Measurements from ENCODE around the gene GDPD5.

GDPD5 gene

GRCh38 chr11:75558939-75559843 lies 33.5 kb upstream of the GDPD5 start:
- H3K9me3 ChIP-seq (ENCODE audit: control insufficient read depth, low read length), result no peaks in the 10 kb centered on the region
- H3K4me3 ChIP-seq (ENCODE audit: insufficient read depth, low read depth, low read length, poor library complexity, severe bottlenecking), result no peak overlapping the region
- peaks cover 19% of the 10 kb centered on the region for H3K4me1 ChIP-seq (ENCODE audit: control insufficient read depth, insufficient read depth, low read length, poor library complexity, severe bottlenecking)
- H3K27ac ChIP-seq (ENCODE audit: insufficient read depth, low read length, poor library complexity, severe bottlenecking), result no peak overlapping the region
- no peaks in the 10 kb centered on the region for H3K27me3 ChIP-seq (replicated peaks; ENCODE audit: control insufficient read depth, insufficient read depth, low read length, poor library complexity, severe bottlenecking)
- no peak for DNase-seq
- no peaks in the 10 kb centered on the region for H3K36me3 ChIP-seq (ENCODE audit: control insufficient read depth, insufficient read depth, low read length)

GRCh38 chr11:75557666-75558494 lies 32.1 kb upstream of the GDPD5 start:
- Histone ChIP-seq H3K9me3 (ENCODE audit: control insufficient read depth, low read length) (no peaks in the 10 kb centered on the region), H3K4me3 (ENCODE audit: insufficient read depth, low read depth, low read length, poor library complexity, severe bottlenecking) (no peak overlapping the region), H3K27me3 (replicated peaks; ENCODE audit: control insufficient read depth, insufficient read depth, low read length, poor library complexity, severe bottlenecking) (no peaks in the 10 kb centered on the region), H3K36me3 (ENCODE audit: control insufficient read depth, insufficient read depth, low read length) (no peaks in the 10 kb centered on the region), H3K4me1 (ENCODE audit: control insufficient read depth, insufficient read depth, low read length, poor library complexity, severe bottlenecking) (peaks cover 9% of the 10 kb centered on the region), H3K27ac (ENCODE audit: insufficient read depth, low read length, poor library complexity, severe bottlenecking) (no peak overlapping the region)
- no peak for DNase-seq

- H3K27me3 ChIP-seq (replicated peaks; ENCODE audit: control insufficient read depth, insufficient read depth, low read length, poor library complexity, severe bottlenecking), result no peaks in the 10 kb centered on the region
- no peak overlapping the region for H3K4me3 ChIP-seq (ENCODE audit: insufficient read depth, low read depth, low read length, poor library complexity, severe bottlenecking)
- DNase-seq, result no peak
- H3K27ac ChIP-seq (ENCODE audit: insufficient read depth, low read length, poor library complexity, severe bottlenecking), result no peak overlapping the region
- no peaks in the 10 kb centered on the region for H3K36me3 ChIP-seq (ENCODE audit: control insufficient read depth, insufficient read depth, low read length)
- H3K4me1 ChIP-seq (ENCODE audit: control insufficient read depth, insufficient read depth, low read length, poor library complexity, severe bottlenecking), result peaks cover under 1% of the 10 kb centered on the region
- H3K9me3 ChIP-seq (ENCODE audit: control insufficient read depth, low read length), result no peaks in the 10 kb centered on the region
Observed at GRCh38 chr11:75556275-75556674, 30.5 kb upstream of the GDPD5 start.

GRCh38 chr11:75555079-75555811 lies 29.5 kb upstream of the GDPD5 start:
- H3K4me1 ChIP-seq (ENCODE audit: control insufficient read depth, insufficient read depth, low read length, poor library complexity, severe bottlenecking), result no peaks in the 10 kb centered on the region
- DNase-seq, result no peak
- no peak overlapping the region for H3K27ac ChIP-seq (ENCODE audit: insufficient read depth, low read length, poor library complexity, severe bottlenecking)
- no peaks in the 10 kb centered on the region for H3K36me3 ChIP-seq (ENCODE audit: control insufficient read depth, insufficient read depth, low read length)
- no peak overlapping the region for H3K4me3 ChIP-seq (ENCODE audit: insufficient read depth, low read depth, low read length, poor library complexity, severe bottlenecking)
- no peaks in the 10 kb centered on the region for H3K27me3 ChIP-seq (replicated peaks; ENCODE audit: control insufficient read depth, insufficient read depth, low read length, poor library complexity, severe bottlenecking)
- H3K9me3 ChIP-seq (ENCODE audit: control insufficient read depth, low read length), result no peaks in the 10 kb centered on the region

GRCh38 chr11:75554258-75555022 lies 28.7 kb upstream of the GDPD5 start:
- Histone ChIP-seq H3K4me1 (ENCODE audit: control insufficient read depth, insufficient read depth, low read length, poor library complexity, severe bottlenecking) (no peaks in the 10 kb centered on the region), H3K27me3 (replicated peaks; ENCODE audit: control insufficient read depth, insufficient read depth, low read length, poor library complexity, severe bottlenecking) (no peaks in the 10 kb centered on the region), H3K27ac (ENCODE audit: insufficient read depth, low read length, poor library complexity, severe bottlenecking) (no peak overlapping the region), H3K9me3 (ENCODE audit: control insufficient read depth, low read length) (no peaks in the 10 kb centered on the region), H3K4me3 (ENCODE audit: insufficient read depth, low read depth, low read length, poor library complexity, severe bottlenecking) (no peak overlapping the region), H3K36me3 (ENCODE audit: control insufficient read depth, insufficient read depth, low read length) (no peaks in the 10 kb centered on the region)
- DNase-seq, result no peak

- Histone ChIP-seq H3K4me3 (ENCODE audit: insufficient read depth, low read depth, low read length, poor library complexity, severe bottlenecking) (no peak overlapping the region), H3K36me3 (ENCODE audit: control insufficient read depth, insufficient read depth, low read length) (no peaks in the 10 kb centered on the region), H3K27me3 (replicated peaks; ENCODE audit: control insufficient read depth, insufficient read depth, low read length, poor library complexity, severe bottlenecking) (no peaks in the 10 kb centered on the region), H3K4me1 (ENCODE audit: control insufficient read depth, insufficient read depth, low read length, poor library complexity, severe bottlenecking) (no peaks in the 10 kb centered on the region), H3K9me3 (ENCODE audit: control insufficient read depth, low read length) (no peaks in the 10 kb centered on the region), H3K27ac (ENCODE audit: insufficient read depth, low read length, poor library complexity, severe bottlenecking) (no peak overlapping the region)
- no peak for DNase-seq
Observed at GRCh38 chr11:75553889-75554257, 28.1 kb upstream of the GDPD5 start.

GRCh38 chr11:75553182-75553581 lies 27.4 kb upstream of the GDPD5 start:
- H3K36me3 ChIP-seq (ENCODE audit: control insufficient read depth, insufficient read depth, low read length), result no peaks in the 10 kb centered on the region
- no peak overlapping the region for H3K27ac ChIP-seq (ENCODE audit: insufficient read depth, low read length, poor library complexity, severe bottlenecking)
- H3K4me3 ChIP-seq (ENCODE audit: insufficient read depth, low read depth, low read length, poor library complexity, severe bottlenecking), result no peak overlapping the region
- H3K9me3 ChIP-seq (ENCODE audit: control insufficient read depth, low read length), result no peaks in the 10 kb centered on the region
- no peaks in the 10 kb centered on the region for H3K27me3 ChIP-seq (replicated peaks; ENCODE audit: control insufficient read depth, insufficient read depth, low read length, poor library complexity, severe bottlenecking)
- DNase-seq, result no peak
- no peaks in the 10 kb centered on the region for H3K4me1 ChIP-seq (ENCODE audit: control insufficient read depth, insufficient read depth, low read length, poor library complexity, severe bottlenecking)

- Histone ChIP-seq H3K9me3 (ENCODE audit: control insufficient read depth, low read length) (no peaks in the 10 kb centered on the region), H3K36me3 (ENCODE audit: control insufficient read depth, insufficient read depth, low read length) (no peaks in the 10 kb centered on the region), H3K27me3 (replicated peaks; ENCODE audit: control insufficient read depth, insufficient read depth, low read length, poor library complexity, severe bottlenecking) (no peaks in the 10 kb centered on the region), H3K4me1 (ENCODE audit: control insufficient read depth, insufficient read depth, low read length, poor library complexity, severe bottlenecking) (no peaks in the 10 kb centered on the region), H3K27ac (ENCODE audit: insufficient read depth, low read length, poor library complexity, severe bottlenecking) (no peak overlapping the region), H3K4me3 (ENCODE audit: insufficient read depth, low read depth, low read length, poor library complexity, severe bottlenecking) (no peak overlapping the region)
- DNase-seq, result no peak
Observed at GRCh38 chr11:75549370-75549958, 23.7 kb upstream of the GDPD5 start.

GRCh38 chr11:75548595-75549272 lies 23.0 kb upstream of the GDPD5 start:
- no peak overlapping the region for H3K27ac ChIP-seq (ENCODE audit: insufficient read depth, low read length, poor library complexity, severe bottlenecking)
- no peaks in the 10 kb centered on the region for H3K9me3 ChIP-seq (ENCODE audit: control insufficient read depth, low read length)
- H3K27me3 ChIP-seq (replicated peaks; ENCODE audit: control insufficient read depth, insufficient read depth, low read length, poor library complexity, severe bottlenecking), result no peaks in the 10 kb centered on the region
- no peaks in the 10 kb centered on the region for H3K36me3 ChIP-seq (ENCODE audit: control insufficient read depth, insufficient read depth, low read length)
- no peak for DNase-seq
- no peak overlapping the region for H3K4me3 ChIP-seq (ENCODE audit: insufficient read depth, low read depth, low read length, poor library complexity, severe bottlenecking)
- no peaks in the 10 kb centered on the region for H3K4me1 ChIP-seq (ENCODE audit: control insufficient read depth, insufficient read depth, low read length, poor library complexity, severe bottlenecking)
